Loucy (cell line): ENCODE data around the gene BRIP1.

ENCODE experiments used
- CTCF ChIP-seq: fragments of 200-600 bp; sonication (generic); conservative IDR thresholded peaks from 2 replicates; pipeline ENCODE4 v1.5.1; 2014; ENCODE audit warnings: mild to moderate bottlenecking, antibody characterized with exemption, low read length
- EZH2phosphoT487 ChIP-seq: fragments of 200-600 bp; IDR thresholded peaks from 2 replicates; pipeline ENCODE4 v1.6.1; 2018; ENCODE audit warnings: antibody characterized with exemption, mild to moderate bottlenecking, moderate library complexity, borderline replicate concordance

GRCh38 chr17:61818225-61818624 is 45.1 kb downstream of the BRIP1 start:
- no peak for TF ChIP-seq CTCF
- no peak for TF ChIP-seq EZH2phosphoT487
